HG03558 (cell line): ENCODE results near the gene MAGEF1.

Experiments
- ATAC-seq: cut with Tn5 transposase; IDR thresholded peaks from one replicate; pipeline ENCODE4 v1.9.1; 2021; ENCODE audit warnings: moderate number of reproducible peaks; ENCODE audit not compliant: unreplicated experiment; ENCODE audit errors: extremely low read depth

The MAGEF1 gene

DNA sequence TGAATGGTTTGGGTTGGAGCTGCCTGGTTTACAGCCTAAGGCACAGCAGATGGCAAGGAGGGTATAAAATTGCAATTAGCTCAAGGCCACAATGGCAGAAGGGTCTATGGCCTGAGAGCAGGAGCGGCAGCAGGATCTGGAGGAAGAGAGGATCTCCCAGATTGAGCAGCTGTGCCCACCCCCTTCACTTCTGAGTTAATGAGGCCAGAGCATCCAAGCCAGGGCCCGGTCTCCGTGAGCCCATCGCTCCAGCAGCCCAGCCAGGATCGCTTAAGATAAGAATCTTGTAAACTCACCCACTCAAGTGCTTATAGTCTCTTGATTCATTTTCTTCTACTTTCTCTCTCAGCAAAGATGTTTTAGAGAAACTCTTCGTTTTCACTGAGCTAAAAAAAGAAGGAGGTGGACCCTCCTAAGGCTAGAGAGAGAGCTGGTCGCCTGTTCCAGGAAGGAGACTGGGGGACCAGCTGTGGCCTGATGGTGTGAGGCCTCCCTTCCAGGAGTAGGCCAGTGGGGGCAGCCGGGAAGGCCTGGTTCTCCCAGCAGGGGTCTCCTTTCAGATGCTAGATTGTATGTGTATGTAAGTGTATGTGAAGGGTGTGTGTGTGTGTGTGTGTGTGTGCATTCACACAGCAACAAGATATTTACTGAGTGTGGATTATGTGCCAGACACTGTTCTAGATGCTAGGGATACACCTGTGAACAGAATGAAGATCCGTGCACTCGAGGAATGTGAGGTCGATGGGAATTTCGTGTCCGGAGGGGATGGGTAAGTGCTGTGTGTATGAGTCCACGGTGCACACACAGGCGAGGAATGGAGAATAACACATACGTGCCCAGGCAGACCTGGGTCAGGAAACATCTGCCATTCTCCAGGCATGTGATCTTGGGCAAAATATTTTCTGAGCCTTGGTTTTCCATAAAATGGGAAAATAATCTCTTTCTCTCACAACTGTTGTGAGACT is 18.6 kb downstream of the MAGEF1 start:
- no peak for ATAC-seq

DNA sequence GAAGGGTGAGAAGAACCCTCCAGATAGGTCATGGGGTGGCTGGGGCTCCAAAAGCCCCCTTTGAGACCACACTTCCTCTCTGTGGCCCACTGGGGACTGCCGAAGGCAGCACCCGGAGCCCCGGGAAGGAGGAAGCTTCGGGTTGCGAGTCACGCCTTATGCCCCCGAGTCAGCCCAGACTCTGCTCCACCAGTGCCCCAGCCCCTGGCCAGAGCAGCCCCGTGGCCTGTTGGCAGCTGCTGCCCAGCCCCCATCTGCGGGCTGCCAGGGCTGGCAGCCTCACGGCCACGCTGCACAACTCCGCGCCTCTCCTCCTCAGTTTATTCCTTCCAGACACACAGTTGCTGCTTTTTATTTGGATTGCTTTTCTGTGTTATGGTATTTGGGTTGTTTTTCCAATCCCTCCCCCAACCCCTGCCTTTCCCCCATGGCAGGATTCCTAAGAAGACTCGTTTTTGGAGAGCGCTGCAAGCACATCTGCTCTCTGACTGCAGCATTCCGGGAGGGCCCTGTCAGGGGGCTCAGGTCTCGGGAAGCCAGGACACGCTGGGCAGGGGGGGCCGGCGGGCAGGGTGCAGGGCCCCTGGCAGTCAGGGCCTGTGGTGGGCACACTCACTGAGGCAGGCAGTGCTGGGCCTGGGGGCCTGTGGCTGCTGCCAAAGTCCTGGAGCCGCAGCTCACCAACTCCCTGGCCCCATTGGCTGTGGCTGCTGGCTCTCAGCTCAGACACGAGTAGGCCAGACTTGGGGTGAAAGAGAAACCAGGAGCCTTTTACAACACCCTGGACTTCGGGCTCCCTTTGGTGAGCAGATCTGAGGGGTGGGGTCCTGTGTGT is 20.2 kb downstream of the MAGEF1 start:
- no peak for ATAC-seq

DNA sequence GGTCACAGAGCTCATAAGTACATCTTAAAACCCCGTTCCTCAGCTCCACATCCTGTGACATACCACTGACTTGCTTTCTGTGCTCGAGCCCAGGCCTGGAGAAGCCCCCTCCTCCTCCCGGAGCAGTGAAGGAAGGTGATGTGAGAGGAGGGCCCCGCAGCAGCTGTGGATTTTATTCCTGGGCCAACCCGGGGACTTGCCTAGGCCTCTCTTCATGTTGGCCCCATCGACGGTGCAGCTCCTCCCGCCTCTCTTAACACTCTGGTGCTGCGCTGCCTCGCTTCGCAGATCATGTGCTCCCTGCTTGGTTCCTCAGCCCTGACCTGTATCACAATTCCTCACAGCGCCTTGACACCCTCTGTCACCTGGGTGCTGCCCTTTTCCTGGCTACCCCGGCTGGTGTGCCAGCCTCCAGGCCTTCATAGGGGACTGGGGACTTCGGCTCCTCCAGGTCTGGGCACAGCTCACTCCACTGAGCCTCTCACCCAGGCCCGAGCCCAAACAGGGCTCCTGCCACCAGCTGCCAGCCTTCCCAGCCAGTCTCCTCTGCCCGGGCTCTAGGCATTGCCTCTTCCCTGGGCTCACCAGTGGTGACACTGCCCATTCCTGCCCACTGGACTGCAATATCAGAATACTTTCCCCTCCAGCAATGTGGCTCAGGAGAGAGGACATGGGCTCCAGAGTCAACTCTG is 21.5 kb downstream of the MAGEF1 start:
- ATAC-seq = no peak

DNA sequence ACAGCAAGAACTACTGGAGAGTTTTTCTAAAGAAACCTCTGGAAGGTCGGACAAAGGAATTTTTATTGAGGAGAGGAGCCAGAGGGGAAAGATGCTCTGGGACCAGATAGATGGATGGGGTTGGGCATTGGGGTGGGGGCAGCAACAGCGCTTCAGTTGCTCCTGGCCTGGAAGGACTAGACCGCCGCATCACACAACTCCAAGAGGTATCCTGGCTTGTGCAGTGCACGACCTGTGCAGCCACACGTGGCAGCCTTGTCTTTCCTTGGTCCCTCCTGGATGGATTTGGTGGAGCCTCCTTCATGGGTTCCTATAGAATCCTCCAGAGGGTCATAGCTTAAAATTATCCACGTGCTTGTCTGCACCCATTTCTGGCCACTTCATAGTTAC is 23.0 kb downstream of the MAGEF1 start:
- no peak for ATAC-seq

DNA sequence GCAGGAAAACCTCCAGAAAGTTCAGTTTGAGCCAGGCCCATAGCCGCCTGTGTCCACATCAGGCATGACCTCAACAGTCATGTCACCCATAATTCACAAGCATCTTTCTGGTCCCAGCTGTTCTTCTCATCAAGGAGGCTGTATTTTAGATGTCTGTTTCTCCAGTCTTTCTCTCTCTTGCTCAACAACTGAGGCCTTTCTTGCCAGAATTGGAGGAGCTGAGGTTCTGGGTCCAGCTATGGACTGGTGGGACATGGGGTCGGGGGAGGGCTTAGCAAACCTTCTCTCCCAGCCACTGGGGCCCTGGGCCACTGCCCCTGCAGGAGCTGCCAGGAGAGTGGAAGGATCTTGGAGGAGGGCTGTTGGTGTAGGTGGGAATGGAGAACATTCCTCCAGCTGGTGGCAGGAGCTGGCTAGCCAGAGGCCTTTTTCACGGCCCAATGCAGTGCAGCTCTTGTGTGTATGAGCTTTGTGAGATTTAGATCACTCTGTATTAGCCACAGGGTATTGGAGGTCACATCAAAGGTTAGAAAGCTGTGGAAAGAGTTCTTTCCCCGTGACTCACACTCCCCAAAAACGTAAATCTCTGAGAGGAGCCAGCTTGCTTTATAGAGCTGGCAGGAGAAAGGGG is 23.5 kb downstream of the MAGEF1 start:
- ATAC-seq = no peak

DNA sequence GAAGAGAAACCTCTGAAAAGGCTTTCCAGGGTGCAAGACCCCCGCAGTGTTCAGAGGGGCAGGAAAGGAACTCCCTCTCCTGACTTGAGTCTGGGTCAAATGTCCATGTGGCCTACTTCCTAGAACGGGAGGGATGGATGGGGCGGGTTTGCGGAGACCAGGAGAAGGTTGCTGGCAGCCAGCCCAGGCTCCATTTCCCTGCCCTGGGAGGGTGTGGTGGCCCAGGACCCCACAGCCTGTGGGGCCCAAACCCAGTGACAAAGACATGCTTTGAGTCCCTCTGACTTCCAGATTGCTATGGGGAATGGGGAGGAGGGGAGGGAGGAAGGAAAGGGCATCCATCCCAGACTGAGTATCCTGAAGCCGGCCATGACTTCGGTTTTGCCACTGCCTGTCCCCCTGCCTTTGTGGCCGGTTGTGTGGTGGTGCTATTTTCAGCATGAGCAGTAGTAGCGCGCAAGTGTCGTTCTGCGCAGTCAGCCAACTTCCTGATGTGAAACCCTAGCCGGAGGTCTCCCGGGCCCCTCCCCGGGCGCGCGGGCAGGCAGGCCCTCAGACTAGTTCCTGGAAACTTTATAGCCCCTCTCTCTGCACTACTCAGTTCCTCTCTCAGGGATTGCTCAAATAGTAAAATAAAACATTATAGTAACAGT is 24.4 kb downstream of the MAGEF1 start:
- no peak for ATAC-seq

DNA sequence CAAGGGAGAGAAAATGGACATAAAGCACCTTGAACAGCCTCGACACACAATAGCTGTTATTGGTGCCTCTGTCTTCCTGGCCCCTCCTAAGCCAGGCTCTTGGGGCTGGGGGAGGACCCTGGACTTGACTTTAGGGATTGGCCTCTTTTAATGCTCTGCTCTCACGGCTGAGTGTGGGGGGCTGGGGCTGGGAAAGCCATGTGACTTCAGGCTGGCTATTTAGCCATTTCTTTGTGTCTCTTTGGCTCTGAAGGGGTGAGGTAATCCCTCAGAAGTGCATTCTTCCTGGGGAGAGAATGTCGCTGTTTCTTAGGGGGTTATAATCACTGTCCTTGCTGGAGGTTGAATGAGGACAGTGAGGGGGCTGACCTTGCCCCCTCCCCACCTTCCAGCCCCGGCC is 26.2 kb downstream of the MAGEF1 start:
- ATAC-seq = no peak

DNA sequence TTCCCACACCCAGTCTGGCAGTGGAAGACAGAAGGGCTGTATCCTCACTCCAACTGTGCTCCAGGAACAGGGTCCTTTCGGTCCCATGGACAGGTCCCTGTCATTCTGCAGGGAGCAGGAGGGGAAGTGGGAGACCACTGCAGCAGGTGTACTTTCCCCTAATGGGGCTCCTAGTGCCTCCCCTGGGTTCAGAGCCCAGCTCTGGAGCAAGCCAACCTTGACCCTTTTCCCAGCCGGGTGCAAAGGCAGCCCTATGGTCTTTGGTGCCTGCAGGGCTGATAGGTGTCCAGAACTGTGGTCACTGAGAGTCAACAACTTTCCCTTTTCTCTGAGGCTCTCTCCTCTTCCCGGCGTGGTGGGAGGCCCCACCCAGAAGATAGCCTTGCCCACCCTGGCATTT is 26.8 kb downstream of the MAGEF1 start:
- ATAC-seq = no peak

DNA sequence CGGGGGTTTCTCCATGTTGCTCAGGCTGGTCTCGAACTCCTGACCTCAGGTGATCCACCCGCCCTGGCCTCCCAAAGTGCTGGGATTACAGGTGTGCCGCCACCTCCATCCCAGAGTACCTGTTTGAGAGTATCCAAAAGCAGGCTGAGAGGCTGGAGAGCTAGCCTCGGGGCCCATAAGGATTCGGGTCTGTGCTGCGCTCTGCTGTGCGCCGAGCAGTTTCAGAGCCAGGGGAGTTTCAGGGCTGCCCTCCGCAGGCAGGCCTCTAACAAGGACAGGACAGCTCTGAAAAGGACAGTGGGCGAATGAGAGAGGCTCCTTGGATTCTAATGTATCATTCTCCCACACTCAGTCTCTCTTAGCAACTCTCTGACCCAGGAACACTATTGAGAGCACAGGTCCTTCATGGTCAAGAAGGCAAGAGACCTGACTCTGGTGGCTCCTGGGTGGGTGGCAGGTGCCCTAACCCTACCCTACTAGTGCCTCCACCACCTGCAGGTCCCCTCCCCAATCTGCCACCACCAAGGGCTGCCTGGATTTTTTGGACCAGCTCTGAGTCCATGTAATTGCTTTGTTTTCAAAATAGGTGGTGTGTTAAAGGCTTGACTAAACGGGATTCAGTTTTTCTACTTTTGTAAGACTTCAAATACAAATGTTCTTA is 27.8 kb downstream of the MAGEF1 start:
- ATAC-seq = no peak

DNA sequence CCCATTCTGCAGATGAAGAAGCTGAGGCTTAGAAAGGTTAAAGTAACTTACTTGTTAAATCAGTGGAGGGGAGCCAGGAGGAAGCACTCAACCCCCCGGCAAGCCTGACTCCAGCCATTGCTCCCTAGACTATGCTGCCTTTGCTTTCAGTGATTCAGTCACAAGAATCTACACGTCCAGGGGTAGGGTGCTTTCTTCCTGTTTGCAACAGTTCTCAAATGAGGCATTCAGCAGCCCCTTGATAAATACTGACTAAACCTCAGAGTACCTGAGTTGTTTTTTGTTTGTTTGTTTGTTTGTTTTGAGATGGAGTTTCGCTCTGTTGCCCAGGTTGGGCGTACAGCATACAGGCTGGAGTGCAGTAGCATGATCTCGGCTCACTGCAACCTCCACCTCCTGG is 28.6 kb downstream of the MAGEF1 start:
- no peak for ATAC-seq

DNA sequence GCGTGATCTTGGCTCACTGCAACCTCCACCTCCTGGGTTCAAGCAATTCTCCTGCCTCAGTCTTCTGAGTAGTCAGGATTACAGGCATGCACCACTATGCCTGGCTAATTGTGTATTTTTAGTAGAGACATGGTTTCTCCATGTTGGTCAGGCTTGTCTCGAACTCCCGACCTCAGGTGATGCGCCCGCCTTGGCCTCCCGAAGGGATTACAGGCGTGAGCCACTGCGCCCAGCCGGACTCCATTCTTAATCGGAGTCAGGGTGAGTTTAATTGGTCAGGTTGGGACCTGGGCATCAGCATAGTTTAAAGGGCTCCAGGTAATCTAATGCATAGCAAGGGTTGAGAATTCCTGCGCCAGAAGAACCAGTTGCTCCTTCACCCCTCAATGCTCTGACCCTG is 29.2 kb downstream of the MAGEF1 start:
- no peak for ATAC-seq

DNA sequence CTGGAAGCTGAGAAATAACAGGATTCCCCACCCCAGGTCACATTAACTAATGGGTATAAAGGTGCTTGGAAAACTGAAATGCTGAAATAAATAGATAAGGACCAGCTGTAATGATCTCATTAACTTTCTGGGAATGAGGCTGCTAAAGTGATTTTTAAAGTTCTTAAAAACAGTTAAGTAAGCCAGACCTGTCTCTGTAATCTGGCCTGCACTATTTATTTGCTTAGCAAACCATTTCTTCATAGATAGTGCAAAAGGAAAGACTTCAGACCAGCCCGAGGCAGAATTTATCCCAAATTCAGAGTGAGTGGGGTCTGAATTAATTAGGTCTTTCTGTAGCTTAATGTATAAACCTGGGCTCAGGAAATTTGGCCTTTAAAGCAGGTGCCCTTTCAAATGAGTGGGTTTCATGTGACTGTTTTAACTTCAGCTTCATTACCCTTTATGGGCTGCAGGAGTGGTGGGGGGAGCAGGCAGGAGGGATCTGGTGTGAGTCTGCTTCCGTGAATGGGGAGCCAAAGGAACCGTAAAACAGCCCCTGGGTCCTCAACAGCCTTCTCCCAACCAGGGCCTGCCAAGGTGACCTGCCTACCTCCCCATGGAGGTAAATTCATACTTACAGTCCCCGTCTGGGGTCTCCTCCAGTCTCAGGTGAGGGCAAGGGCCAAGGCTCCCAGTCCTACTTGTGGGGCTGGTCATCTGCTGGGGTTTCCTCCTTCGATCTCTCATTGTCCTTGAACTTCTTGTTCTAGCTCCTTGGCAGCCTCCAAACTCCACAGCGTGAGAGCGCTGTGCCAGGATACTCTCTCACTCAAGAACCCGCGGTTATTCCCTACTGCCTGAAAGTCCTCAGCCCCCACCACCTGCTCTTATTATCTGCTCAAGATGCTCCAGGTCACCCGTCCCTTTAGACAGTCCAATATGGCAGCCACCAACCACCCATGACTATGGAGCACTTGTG is 31.2 kb downstream of the MAGEF1 start:
- no peak for ATAC-seq

DNA sequence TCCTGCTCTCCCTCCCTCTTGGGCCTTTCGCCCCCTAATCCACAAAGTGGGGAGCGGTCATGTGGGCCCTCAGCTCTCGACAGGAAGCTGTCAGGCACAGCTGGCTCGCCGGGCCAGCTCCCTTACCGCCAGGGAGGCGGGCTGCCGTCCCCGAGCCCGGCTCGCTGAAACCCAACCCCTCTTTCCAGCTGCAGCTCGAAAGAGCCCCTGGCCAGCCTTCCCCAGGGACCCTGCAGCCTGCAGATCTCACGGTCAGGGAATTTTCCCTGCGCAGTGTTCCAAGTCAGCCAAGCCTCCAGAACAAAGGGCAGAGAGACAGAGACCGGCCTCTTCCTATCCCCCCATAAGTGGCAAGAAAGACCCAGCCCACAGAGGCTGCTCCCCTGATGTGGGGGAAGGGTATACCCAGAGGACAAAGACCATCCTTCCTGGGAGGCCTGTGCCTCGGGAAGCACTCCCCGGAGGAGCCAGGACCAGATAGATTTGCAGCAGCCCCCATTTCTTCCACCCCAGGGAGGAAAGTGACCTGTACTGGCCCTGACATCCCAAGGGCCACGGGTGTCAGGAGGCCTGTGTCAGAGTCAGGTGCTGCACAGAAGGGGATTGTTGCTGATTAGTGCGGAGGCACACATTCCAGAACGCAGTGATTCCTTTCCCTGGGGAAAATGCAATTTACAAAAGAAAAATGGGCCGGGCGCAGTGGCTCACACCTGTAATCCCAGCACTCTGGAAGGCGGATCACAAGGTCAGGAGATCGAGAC is 32.6 kb downstream of the MAGEF1 start:
- ATAC-seq = no peak

DNA sequence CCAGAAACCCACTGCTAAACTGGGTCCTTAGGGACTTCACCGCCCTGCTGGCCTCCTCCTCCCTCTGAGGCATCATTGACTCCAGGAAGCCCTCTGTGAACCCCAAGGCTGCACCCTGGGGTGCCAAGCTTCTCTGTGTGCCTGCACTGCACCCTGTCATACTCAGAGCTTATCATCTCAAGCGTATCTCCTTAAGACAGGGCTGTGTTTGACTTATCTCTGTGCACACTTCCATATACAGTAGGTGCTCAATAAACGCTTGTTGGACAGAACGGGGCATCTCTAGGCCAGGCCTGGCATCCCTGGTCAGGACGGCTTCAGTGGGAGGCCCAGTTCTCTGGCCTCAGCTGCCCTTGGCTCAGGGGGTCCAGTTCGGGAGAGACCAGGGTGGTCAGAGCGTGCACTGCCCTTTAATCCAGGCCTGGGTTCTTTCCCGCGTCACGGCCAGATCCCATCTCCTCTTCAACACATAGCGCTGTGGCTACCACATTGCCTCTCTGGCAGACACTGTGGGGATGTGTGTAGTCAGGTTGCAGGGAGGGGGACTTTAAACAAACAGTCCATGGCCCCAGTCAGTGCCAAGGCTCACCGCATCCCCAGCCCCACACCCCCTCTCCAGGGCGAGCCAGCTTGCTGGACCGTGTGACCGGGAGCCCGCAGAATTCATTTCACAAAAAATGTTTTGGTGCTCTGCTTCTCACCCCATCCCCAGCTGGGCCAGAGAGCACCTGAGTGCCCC is 33.4 kb downstream of the MAGEF1 start:
- no peak for ATAC-seq

DNA sequence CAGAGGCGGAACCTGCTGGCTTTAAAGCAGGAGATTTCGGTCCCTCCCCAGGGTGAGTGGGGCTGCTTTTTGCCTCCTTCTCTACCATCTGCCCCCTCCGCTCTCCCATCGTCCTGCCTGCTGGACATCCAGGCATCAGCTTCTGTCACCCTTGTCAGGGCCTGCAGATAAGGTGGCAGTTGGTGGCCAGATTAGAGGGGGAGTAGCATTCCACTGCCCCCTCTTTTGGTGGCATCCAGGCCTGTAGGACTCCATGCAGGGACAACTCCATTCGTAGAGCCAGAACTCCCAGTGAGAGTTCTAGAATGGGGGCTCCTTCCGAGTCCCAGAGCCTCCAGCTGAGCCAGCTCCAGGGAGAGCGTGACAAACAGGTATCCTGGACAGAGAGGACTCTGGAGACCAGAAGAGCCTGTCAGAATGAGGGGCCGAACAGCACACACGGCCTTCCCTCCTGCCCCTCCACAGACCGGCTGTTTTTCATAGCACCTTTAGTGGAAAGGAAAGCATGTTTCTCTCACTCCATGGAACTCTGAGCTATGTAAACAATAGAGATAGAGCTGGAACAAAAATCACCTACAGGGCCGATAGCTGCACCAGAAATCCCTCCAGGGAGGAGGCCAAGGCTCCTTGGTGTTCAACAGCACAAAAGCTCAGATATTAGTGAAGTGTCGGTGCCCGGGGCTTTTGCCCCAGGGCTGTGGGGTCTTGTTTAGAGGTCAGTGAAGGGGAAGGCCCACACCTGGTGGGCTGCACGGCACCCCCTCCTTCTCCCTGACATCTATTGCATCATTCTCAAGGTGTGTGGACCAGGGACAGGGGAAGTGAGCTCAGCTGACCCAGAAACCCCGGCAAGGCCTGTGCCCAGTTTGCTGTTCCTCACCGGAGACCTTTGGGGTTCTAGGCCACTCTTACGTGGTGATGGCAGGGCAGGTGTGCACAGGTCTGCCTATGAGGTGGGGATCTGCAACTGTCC is 34.2 kb downstream of the MAGEF1 start:
- no peak for ATAC-seq

DNA sequence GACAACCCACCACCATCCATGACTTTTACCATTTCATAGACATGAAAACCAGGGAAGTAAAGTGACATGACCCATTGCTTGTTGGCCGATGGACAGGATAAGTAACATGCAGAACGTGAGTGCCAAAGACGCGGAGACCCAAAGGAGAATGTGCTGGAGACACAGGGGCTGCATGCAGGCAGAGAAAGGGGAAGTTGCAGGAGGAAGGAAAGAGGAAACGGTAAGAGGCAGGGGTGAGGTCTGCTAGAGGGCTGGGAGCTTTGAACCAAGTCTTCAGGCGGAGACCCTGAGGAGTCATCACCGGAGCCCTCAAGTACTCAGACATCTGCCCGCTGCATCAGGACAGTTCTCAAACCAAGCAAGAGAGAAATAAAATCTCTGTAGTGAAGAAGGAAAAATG is 34.9 kb downstream of the MAGEF1 start:
- no peak for ATAC-seq
